NCI-H2029 treated with DMSO at 0.1 percent for 48 hours (cell line): Measurements from ENCODE around the gene ZMYND8.
A peak's percentile ranks its signal among the peaks of the same experiment; 100 is the strongest.
"Not testable (repeated sequence)": the region's sequence is repeated elsewhere in the genome, so short reads cannot be mapped to it uniquely, and the experiment has no call there.

Experiments used
- DNase-seq: peaks from one replicate; lab custom pipeline; 2025; lab: John Stamatoyannopoulos, UW

Gene ZMYND8

GRCh38 chr20:47224300-47224791 is 132.2 kb downstream of the ZMYND8 start:
- DNase-seq = no peak

GRCh38 chr20:47223896-47224295 is 132.6 kb downstream of the ZMYND8 start:
- no peak for DNase-seq

GRCh38 chr20:47222468-47223119 is 133.9 kb downstream of the ZMYND8 start:
- DNase-seq = no peak

- DNase-seq = no peak
Measured at GRCh38 chr20:47221036-47221625, 135.4 kb downstream of the ZMYND8 start.

GRCh38 chr20:47220161-47220582 is 136.3 kb downstream of the ZMYND8 start:
- no peak for DNase-seq

- DNase-seq = no peak
Measured at GRCh38 chr20:47217482-47218446, 138.7 kb downstream of the ZMYND8 start.

GRCh38 chr20:47216819-47217410 is 139.6 kb downstream of the ZMYND8 start:
- DNase-seq = no peak

GRCh38 chr20:47215653-47216397 is 140.7 kb downstream of the ZMYND8 start:
- DNase-seq = no peak

GRCh38 chr20:47213966-47214365 is 142.5 kb downstream of the ZMYND8 start:
- no peak for DNase-seq

GRCh38 chr20:47212606-47213207 is 143.8 kb downstream of the ZMYND8 start:
- DNase-seq = no peak

- no peak for DNase-seq
Measured at GRCh38 chr20:47211036-47211435, 145.5 kb downstream of the ZMYND8 start.

GRCh38 chr20:47210470-47210869 is 146.0 kb downstream of the ZMYND8 start:
- no peak for DNase-seq

GRCh38 chr20:47209982-47210381 is 146.5 kb downstream of the ZMYND8 start:
- no peak for DNase-seq

GRCh38 chr20:47208534-47209174 is 147.8 kb downstream of the ZMYND8 start:
- DNase-seq = no peak

- no peak for DNase-seq
Measured at GRCh38 chr20:47206962-47207641, 149.4 kb downstream of the ZMYND8 start.

GRCh38 chr20:47206552-47206951 is 149.9 kb downstream of the ZMYND8 start:
- not testable (repeated sequence) for DNase-seq

- DNase-seq = peak; percentile 69
Measured at GRCh38 chr20:47205577-47206123, 150.8 kb downstream of the ZMYND8 start.

- not testable (repeated sequence) for DNase-seq
Measured at GRCh38 chr20:47204850-47205122, 151.7 kb downstream of the ZMYND8 start.

GRCh38 chr20:47204008-47204849 is 152.3 kb downstream of the ZMYND8 start:
- no peak for DNase-seq
